H54 (cell line): Measurements from ENCODE around the gene PCDHB11.
A peak's percentile ranks its signal among the peaks of the same experiment; 100 is the strongest.
"Not testable (repeated sequence)": the region's sequence is repeated elsewhere in the genome, so short reads cannot be mapped to it uniquely, and the experiment has no call there.

Experiments
- DNase-seq: peaks from one replicate; pipeline ENCODE4 v3.0.0; 2011; ENCODE audit warnings: low spot score, mixed read lengths; ENCODE audit not compliant: insufficient read length
- FAIRE-seq: peaks from 3 replicates; lab custom pipeline; 2011; peaks lifted over from hg19 to GRCh38; lab: Jason Lieb, UNC
- POLR2A ChIP-seq: IDR thresholded peaks from 2 replicates; pipeline ENCODE4 v1.6.1; 2011; ENCODE audit warnings: low read depth, mild to moderate bottlenecking, low read length

The PCDHB11 gene

DNA sequence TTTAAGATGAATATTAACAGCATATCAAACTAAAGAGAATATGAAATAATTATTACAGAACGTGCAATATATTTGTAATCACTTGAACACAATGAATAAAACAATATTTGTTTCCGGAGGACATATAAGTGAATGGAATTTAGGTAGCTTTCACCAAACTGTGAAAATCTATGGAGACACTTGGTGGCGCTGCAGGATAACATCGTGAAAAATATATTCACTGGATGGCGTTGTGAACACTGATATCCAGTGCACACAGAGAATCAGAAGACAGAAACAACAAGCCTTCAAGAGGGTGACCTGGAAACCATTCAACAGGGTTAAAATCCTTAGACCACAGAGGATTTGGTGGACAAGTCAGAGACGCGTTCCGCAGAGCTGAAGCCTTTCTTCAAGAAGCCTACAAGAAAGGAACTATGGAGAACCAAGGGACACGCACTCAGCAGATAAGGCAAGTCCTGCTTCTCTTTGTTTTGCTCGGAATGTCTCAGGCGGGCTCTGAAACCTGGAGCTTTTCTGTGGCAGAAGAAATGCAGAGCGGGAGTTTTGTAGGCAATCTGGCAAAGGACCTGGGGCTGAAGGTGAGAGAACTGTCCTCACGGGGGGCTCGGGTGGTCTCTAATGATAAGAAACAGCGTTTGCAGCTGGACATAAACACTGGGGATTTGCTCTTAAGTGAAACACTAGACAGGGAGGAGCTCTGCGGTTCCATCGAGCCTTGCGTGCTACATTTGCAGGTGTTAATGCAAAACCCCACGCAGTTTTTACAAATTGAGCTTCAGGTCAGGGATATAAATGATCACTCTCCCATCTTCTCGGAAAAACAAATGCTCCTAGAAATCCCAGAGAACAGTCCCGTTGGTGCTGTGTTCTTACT, at the start of gene PCDHB11:
PCDHB11 (plus strand) TSS at position 269 of the 877 bp plus-strand sequence; CDS start at position 417, 148 bp downstream.
- DNase-seq (peak; percentile 34), FAIRE-seq (peak; percentile 91)
- no peak for TF ChIP-seq POLR2A

DNA sequence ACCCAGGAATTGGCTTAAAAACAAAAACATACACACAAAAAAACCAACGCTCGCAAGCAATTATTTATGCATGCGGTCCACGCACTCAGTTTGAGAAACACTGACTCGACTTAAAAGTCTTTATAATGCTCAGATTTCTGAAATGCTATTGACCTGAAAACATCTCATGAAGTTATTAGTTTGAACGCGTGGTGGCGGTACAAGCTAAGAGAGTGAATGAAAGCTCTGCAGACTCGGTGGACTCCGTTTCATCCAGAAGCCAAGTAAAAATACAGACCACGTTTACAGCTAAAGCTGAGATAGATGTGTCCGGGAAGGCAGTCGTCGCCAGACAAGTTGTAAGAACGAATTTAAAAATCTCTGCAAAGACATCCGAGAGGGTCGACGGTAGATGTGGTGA, 49.6 kb upstream of the PCDHB11 start, which contains the start of gene PCDHB6:
PCDHB6 (plus strand) TSS at position 246 of the 400 bp plus-strand sequence. CDS start 201 bp downstream, outside the sequence.
- DNase-seq = no peak
- no peak for FAIRE-seq
- no peak for TF ChIP-seq POLR2A

DNA sequence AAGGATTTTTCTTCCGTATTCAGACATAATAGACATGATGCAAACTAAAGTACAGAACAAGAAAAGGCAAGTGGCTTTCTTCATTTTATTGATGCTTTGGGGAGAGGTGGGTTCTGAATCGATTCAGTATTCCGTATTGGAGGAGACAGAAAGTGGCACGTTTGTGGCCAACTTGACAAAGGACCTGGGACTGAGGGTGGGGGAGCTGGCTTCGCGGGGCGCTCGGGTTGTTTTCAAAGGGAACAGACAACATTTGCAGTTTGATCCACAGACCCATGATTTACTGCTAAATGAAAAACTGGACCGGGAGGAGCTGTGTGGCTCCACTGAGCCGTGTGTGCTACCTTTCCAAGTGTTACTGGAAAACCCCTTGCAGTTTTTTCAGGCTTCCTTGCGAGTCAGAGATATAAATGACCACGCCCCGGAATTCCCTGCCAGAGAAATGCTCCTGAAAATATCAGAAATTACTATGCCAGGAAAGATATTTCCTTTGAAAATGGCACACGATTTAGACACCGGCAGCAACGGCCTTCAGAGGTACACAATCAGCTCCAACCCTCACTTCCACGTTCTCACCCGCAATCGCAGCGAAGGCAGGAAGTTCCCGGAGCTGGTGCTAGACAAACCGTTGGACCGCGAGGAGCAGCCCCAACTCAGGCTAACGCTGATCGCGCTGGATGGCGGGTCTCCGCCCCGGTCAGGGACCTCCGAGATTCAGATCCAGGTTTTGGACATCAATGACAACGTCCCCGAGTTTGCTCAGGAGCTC, 49.0 kb upstream of the PCDHB11 start:
- no peak for FAIRE-seq
- no peak for TF ChIP-seq POLR2A
- no peak for DNase-seq

DNA sequence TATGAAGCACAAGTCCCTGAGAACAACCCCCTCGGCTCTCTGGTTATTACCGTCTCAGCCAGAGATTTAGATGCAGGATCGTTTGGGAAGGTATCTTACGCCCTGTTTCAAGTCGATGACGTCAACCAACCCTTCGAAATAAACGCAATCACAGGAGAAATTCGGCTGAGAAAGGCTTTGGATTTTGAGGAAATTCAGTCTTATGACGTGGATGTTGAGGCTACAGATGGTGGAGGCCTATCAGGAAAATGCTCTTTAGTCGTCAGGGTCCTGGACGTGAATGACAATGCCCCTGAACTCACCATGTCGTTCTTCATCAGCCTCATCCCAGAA, 48.5 kb upstream of the PCDHB11 start:
- no peak for TF ChIP-seq POLR2A
- DNase-seq (no peak), FAIRE-seq (no peak)

DNA sequence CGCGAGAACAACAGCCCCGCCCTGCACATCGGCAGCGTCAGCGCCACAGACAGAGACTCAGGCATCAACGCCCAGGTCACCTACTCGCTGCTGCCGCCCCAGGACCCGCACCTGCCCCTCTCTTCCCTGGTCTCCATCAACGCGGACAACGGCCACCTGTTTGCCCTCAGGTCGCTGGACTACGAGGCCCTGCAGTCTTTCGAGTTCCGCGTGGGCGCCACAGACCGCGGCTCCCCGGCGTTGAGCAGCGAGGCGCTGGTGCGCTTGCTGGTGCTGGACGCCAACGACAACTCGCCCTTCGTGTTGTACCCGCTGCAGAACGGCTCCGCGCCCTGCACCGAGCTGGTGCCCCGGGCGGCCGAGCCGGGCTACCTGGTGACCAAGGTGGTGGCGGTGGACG, 47.8 kb upstream of the PCDHB11 start:
- not testable (repeated sequence) for DNase-seq, FAIRE-seq

DNA sequence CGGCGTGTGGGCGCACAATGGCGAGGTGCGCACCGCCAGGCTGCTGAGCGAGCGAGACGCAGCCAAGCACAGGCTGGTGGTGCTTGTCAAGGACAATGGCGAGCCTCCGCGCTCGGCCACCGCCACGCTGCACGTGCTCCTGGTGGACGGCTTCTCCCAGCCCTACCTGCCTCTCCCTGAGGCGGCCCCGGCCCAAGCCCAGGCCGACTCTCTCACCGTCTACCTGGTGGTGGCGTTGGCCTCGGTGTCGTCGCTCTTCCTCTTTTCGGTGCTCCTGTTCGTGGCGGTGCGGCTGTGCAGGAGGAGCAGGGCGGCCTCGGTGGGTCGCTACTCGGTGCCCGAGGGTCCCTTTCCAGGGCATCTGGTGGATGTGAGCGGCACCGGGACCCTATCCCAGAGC, 47.3 kb upstream of the PCDHB11 start:
- not testable (repeated sequence) for FAIRE-seq

DNA sequence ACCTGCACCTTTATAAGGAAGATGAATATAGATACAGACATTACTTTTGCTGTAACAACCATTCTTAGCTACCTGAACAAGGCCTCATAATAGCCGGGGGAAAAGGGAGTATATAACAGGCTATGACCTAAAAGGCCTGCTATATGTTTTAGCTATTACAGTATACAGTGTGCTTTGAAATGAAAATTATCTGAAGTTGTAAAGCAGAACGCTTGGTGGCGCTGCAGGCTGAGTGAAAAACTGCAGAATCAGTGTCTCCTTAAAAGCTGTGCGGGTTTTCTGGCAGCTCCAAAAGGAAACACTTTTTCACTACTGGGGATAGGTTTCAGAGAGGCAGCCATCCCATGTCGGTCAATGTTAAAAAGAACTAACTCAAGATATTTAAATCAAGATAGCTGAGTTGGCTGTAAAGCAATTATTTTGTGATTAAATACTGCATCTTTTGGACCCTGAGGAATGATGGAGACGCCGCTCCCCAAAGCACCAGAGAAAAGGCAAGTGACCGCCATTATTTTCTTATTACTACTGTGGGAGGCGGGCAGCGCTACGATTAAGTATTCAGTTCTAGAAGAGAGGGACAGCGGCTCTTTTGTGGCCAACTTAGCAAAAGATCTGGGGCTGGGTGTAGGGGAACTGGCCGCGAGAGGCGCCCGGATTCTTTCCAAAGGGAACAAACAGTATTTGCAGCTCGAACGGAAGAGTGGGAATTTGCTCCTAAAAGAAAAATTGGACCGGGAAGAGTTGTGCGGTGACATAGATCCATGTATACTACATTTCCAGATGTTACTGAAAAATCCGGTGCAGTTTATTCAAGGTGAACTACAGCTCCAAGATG, 43.7 kb upstream of the PCDHB11 start:
- FAIRE-seq = peak; percentile 87
- no peak for TF ChIP-seq POLR2A
- DNase-seq = peak; percentile 67

More for the DNA sequence above, 47.3 kb upstream of the PCDHB11 start:
- not testable (repeated sequence) for DNase-seq

DNA sequence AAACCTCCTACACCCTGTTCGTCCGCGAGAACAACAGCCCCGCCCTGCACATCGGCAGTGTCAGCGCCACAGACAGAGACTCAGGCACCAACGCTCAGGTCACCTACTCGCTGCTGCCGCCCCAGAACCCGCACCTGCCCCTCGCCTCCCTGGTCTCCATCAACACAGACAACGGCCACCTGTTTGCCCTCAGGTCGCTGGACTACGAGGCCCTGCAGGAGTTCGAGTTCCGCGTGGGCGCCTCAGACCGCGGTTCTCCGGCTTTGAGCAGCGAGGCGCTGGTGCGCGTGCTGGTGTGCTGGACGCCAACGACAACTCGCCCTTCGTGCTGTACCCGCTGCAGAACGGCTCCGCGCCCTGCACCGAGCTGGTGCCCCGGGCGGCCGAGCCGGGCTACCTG, 42.1 kb upstream of the PCDHB11 start:
- not testable (repeated sequence) for DNase-seq, FAIRE-seq

DNA sequence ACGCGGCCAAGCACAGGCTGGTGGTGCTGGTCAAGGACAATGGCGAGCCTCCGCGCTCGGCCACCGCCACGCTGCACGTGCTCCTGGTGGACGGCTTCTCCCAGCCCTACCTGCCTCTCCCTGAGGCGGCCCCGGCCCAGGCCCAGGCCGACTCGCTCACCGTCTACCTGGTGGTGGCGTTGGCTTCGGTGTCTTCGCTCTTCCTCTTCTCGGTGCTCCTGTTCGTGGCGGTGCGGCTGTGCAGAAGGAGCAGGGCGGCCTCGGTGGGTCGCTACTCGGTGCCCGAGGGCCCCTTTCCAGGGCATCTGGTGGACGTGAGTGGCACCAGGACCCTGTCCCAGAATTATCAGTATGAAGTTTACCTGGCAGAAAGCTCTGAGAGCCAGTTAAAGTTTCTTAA, 41.5 kb upstream of the PCDHB11 start:
- not testable (repeated sequence) for FAIRE-seq, DNase-seq

DNA sequence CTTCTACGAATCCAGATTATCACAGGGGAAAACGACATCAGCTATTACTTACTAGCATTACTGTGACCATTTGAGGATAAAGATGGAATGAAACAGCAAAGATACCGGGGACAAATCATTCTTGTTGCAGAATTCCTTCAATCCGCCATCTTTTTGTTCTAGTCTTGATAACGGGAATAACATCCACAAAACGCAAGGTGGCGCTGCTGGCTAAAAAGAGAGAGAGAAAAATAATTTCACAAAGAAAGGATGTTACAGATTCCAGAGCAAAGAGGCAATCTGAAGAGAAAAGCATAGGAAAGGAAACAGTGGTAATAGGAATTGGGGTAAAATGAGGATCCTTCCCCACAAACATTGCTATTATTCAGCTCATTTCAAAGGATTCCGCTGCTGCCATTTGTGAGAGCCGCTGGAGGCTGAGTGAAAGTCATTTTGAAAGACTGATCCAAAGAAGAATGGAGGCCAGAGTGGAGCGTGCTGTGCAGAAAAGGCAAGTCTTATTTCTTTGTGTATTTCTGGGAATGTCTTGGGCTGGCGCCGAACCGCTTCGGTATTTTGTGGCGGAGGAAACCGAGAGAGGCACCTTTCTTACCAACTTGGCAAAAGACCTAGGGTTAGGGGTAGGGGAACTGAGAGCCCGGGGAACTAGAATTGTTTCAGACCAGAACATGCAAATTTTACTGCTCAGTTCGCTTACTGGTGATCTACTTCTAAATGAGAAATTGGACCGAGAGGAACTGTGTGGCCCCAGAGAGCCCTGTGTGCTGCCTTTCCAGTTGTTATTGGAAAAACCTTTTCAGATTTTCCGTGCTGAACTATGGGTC, 26.8 kb upstream of the PCDHB11 start, which contains the start of gene PCDHB7:
PCDHB7 (plus strand) TSS at position 264 of the 824 bp plus-strand sequence; CDS start at position 456, 192 bp downstream.
- FAIRE-seq (peak; percentile 93), DNase-seq (peak; percentile 51)
- TF ChIP-seq POLR2A = no peak

DNA sequence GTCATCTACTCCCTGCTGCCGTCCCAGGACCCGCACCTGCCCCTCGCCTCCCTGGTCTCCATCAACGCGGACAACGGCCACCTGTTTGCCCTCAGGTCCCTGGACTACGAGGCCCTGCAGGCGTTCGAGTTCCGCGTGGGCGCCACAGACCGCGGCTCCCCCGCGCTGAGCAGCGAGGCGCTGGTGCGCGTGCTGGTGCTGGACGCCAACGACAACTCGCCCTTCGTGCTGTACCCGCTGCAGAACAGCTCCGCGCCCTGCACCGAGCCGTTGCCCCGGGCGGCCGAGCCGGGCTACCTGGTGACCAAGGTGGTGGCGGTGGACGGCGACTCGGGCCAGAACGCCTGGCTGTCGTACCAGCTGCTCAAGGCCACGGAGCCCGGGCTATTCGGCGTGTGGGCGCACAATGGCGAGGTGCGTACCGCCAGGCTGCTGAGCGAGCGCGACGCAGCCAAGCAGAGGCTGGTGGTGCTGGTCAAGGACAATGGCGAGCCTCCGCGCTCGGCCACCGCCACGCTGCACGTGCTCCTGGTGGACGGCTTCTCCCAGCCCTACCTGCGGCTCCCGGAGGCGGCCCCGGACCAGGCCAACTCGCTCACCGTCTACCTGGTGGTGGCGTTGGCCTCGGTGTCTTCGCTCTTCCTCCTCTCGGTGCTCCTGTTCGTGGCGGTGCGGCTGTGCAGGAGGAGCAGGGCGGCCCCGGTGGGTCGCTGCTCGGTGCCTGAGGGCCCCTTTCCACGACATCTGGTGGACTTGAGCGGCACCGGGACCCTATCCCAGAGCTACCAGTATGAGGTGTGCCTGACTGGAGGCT, 24.9 kb upstream of the PCDHB11 start:
- DNase-seq, FAIRE-seq: not testable (repeated sequence)

DNA sequence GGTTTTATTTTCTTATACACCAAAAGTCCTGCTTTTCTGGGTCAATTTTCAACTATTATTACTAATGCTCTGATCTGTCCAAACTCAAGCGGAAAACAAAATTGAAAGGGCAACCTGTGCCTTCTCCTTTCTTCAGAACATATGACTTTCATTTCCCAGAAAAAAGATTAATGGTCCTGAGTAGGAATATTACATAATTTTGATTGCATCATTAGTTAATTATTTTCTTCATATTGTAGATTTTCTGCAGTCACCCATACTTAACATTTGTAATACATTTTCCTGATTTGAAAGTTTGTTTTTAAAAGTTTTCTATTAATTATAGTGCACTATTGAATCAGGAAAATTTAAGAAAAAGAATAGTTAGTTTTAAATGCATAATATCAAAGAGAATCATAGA, 23.5 kb upstream of the PCDHB11 start:
- DNase-seq = no peak
- FAIRE-seq = no peak
- no peak for TF ChIP-seq POLR2A

DNA sequence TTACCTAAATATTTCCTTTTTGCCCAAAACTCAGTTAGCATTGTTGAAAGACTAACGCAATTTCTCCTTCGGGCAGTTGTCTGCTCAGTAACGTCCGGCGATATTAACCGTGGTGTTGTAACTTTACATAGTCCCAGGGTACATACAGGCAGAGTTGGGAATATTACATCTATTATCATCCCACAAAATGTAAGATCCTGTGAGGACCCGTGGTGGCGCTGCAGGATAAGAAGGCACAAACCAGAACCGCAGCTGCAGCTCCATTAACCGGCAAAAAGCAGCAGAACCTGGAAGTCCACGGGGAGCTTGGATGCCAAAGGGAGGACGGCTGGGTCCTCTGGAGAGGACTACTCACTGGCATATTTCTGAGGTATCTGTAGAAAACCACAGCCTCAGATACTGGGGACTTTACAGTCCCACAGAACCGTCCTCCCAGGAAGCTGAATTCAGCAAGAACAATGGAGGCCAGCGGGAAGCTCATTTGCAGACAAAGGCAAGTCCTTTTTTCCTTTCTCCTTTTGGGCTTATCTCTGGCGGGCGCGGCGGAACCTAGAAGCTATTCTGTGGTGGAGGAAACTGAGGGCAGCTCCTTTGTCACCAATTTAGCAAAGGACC, 21.7 kb upstream of the PCDHB11 start, which contains the start of gene PCDHB8:
PCDHB8 (plus strand) TSS at position 214 of the 615 bp plus-strand sequence; CDS start at position 459, 245 bp downstream.
- DNase-seq = peak; percentile 59

DNA sequence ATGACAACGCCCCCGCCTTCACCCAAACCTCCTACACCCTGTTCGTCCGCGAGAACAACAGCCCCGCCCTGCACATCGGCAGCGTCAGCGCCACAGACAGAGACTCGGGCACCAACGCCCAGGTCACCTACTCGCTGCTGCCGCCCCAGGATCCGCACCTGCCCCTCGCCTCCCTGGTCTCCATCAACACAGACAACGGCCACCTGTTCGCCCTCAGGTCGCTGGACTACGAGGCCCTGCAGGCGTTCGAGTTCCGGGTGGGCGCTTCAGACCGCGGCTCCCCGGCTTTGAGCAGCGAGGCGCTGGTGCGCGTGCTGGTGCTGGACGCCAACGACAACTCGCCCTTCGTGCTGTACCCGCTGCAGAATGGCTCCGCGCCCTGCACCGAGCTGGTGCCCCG, 20.1 kb upstream of the PCDHB11 start:
- not testable (repeated sequence) for FAIRE-seq, DNase-seq

More for the DNA sequence above, 21.7 kb upstream of the PCDHB11 start, which contains the start of gene PCDHB8:
- peak; percentile 74 for FAIRE-seq

DNA sequence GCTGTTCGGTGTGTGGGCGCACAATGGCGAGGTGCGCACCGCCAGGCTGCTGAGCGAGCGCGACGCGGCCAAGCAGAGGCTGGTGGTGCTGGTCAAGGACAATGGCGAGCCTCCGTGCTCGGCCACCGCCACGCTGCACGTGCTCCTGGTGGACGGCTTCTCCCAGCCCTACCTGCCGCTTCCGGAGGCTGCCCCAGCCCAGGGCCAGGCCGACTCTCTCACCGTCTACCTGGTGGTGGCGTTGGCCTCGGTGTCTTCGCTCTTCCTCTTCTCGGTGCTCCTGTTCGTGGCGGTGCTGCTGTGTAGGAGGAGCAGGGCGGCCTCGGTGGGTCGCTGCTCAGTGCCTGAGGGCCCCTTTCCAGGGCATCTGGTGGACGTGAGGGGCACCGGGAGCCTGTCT, 19.6 kb upstream of the PCDHB11 start:
- not testable (repeated sequence) for FAIRE-seq, DNase-seq
